Hematopoietic multipotent progenitor cell treated with erythropoietin and hydrocortisone succinate and interleukin-3 and kit ligand, for 15 days (in vitro differentiated cells): ENCODE data around the gene ATRIP.

Experiments
- DNase-seq: peaks from one replicate; pipeline ENCODE4 v3.0.0-alpha.2; 2015; ENCODE audit warnings: low spot score

ATRIP gene

DNA sequence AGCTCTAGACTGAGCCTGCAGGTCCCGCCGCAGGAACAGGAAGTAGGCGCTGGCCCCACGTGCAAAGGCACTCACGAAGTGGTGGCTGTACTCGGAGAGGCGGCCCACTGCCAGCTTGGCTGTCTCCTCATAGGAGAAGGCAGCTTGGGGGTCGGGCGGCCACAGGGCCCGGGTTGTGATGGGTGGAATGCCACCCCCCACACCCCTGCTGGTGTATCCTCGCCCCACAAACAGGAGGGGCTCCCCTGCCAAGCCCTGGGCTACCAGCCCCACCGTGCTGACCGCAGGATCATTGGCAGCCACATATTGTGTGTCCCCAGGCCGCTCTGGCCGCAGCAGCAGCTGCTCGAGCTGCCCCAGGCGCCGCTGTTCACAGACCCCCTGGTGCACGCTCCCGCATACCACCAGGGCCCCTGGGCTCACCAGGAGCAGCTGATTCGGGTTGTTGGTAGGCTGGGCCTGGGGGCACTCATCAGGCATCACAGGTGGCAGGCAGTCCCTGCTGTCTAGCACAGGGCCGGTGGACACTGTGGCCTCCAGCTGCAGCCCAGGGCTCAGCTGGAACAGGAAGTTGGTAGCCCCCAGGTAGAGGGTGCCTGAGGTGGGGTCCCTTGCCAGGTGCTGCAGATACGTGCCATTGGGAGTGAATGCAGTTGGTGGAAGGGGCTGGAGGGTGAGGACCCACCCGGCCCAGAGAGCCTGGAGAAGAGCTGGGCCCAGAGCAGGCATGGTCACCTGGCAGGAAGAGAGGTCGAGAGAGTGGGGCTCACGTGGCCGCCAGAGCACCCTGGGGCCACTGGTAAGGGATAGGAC, 22.4 kb upstream of the ATRIP start:
- no peak for DNase-seq

DNA sequence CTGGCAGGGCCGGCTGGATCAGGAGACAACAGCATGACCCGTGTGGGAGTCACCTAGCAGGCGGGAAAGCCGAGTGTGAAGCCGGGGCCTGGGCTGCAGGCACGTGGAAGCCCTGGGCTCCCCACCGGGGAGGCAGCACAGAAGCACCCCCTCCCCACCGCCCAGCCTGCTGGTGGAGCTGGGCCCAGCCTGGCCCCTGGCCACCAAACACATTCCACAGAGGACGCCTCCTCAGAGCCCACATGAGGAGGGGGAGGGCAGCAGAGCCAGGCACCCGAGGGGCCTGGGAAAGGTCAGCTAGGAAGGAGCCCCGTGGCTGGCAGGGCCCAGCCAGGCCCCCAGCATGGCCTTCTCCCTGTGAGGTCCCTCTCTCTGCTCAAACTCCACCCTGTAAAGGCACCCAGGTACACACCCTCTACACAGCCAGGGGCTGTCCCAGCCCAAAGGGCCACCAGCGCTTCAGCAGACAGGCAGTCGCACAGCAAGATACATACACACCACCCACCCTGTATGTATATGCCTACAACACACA, 21.2 kb upstream of the ATRIP start:
- no peak for DNase-seq

DNA sequence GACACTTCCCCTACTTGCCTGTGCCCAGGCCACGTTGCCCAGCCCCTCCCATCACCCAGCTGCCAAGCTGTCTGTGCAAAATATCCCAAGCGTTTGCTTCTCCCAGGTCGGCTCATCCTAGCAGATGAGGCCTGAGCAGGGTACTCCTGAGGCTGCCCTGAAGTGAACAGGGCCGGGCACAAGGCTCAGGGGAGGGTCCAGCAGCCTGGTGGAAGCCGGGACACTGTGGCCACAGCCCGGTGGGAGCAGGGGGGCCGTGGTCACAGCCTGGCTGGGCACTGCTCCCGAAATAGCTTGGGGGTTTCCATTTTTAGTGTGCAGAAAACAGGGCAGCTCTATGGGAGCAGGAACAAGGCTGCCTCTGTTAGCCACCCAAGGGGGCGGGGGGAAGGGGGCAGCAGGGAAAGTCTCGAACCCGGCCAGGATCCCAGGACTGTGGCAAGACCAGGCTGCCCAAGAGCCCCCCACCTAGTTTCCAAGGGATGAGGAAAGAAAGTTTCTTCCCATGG, 20.1 kb upstream of the ATRIP start:
- no peak for DNase-seq

DNA sequence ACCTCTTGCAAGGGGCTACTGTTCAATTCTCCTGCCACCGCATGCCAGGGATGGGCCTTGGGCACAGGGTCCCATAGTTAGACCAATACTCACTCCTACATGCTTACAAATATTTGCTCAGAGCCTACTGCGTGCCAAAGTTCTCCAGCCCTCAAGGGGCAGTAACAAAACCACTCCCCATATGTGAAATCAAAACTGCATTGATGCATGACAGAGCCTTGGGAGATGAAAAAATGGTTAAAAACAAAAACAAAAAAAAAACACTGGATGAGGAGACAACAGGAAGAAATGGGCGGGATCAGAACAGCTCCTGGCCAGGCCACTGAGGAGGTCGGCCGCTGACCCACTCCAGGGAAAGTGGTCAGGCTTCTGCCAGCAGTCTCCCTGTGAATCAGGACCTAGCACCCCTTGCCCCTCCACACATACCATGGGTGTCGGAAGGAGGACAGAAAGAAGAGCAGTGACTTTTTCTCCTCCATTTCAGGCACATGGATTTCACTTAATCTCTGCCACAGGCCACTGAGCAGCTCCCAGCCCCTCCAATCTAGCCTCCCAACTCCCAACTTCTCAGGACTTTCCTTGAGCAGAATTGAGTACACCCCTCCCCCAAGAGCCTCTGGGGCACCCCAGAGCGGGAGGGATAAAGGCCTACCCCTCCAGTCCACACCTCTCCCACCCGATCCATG, 19.4 kb upstream of the ATRIP start:
- no peak for DNase-seq

DNA sequence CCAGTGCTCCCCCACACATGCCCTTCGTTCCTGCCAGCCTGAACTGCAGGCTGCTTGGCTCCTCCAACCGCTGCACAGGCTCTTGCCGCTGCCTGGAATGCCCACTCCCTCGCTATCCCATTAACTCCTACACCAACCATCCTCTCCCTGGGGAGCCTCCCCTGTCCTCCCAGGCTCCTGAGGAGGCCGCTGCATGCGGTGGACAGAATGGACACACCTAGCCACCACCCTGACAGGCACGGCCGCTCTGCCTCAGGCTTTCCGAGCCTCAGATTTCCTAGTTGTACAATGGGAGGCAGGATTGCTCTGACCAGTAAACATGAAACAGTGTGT, 18.9 kb upstream of the ATRIP start:
- DNase-seq = no peak

DNA sequence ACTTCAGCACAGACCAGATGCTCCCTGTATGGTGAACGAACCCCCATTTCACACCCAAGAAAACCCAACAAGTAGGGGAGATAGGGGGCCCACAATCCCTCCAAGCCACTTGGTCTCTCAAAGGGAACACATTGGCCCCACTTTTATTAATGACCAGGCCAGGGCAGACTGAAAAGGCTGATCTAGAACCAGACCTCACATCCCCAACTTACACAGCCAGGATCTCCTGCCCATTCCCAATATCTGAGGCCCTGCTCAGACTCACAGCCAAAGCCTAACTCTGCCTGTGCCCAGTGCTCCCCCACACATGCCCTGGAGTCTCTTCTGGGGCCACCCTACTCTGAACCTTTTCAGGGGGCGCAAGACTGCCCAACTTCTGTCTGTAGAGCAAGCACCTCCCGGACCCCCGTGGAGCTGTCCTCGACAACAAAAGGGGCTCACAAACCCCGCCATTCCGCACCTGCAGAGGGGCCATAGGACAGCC, 18.4 kb upstream of the ATRIP start:
- no peak for DNase-seq

DNA sequence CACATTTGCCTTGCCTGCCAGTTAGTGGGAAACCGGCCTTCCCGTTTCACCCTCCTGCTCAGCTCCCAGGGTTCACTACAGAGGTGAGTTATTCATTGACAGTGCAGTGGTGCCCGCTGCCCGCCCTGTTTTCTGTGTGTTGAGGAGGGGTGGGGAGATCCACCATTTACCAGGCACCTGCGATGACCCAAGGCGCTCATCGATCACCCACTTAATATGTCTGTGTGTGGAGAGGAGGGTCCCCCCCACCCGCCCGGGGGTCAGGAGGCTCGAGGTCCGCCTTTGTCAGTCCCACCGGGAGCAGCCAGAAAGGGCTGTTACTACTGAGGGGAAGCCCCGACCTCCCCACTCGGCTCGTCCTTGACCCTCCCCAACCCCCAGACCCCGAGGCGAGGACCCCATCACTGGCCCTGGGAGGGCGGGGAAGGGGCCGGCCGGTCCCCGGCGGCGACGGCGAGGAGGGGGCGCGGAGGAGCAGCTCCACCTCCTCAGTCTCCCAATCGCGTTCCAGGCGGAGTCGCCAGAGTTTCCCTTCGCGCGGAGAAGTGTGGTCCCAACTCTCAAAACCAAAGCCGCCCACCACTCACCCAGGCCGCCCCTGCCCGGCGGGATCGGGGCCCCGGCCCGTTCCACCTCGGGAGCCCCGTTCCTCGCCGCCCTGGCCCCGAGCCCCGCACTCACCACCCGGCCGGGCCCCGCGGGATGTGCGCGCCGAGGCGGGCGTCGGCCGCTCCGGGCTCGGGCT, 17.8 kb upstream of the ATRIP start:
- DNase-seq = no peak

DNA sequence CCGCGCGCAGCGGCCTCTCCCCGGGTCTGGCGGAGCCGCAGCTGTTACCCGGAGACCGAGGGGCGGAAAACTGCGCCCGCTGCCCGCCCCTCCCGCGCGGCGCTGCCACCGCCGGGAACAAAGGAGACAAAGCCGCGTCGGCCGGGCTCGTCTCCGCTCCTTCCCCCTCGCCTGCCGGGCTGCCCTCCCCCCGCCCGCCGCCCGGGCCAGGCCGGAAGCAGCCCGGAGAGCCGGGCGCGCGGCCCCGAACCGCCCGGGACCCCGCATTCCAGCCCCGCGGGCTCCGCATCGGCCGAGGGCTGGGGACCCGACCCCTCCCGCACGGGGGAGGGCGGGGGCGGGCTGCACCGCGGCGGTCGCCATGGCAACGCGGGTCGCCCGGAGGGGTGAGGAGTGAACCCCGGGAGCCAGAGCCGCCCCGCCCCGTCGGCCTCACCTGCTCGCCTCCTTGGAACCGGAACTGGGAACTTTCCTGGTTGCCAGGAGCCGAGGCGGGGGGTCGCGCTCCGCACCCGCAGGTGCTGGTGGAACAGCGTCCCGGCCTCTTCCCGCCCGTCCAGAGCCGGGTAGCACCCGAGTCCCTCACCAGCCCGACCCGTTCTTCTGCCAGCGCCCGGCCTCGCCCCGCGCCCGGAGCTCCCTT, 17.1 kb upstream of the ATRIP start:
- no peak for DNase-seq

DNA sequence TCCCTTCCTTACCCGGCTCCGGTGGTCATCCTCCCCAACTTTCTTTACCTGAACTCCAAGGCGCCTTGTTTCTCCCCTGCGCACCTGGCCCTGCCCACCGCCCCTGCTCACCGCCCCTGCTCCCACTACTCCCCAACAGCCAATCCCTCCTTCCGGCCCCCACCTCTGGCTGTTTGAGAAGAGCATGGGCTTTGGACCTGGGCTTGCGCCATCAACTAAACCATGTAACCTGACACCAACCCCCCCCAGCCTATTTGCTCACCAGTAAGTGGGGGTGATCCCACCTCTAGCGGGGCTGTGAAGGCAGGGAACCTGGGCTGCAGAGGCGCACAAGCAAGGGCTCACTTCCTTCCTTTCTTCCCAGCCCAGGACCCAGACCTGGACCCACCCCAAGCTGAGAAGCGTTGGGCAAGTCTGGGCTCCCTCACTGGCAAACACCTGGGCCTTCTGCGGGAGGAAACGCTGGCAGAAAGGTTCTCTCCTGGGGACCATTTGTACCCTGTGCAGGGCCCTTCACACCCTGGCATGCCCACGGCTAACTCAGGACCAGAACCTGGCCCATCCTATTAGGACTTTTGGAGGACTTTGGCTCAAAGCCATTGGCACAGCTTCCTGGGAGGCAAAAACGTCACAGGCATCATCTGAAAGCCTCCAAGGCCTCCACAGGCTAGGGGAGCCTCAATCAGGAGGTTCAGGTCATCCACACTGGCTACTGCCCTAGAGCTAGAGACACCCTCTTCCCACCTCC, 16.4 kb upstream of the ATRIP start, which contains the start of gene PLXNB1:
PLXNB1 (minus strand) TSS at position 127 of the 748 bp plus-strand sequence. CDS start 5,475 bp downstream, outside the sequence.
- no peak for DNase-seq

DNA sequence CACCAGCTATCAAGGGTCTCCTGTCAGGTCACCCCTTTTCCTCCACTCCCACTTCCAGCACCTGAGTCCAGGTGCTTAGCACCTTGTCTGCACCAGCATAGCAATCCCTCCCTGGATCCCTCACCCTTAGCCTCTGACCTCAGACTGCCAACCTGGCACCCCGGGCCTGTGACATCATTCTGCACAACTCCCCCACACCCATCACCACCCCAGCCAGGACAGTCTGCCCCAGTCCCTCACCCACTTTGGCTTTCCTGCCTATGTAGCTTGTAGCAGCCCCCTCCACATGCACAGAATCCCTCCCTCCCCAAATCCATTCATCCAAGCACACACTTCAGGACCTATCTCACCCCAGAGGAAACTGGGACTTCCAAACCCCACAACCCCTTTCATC, 15.8 kb upstream of the ATRIP start:
- DNase-seq = no peak

DNA sequence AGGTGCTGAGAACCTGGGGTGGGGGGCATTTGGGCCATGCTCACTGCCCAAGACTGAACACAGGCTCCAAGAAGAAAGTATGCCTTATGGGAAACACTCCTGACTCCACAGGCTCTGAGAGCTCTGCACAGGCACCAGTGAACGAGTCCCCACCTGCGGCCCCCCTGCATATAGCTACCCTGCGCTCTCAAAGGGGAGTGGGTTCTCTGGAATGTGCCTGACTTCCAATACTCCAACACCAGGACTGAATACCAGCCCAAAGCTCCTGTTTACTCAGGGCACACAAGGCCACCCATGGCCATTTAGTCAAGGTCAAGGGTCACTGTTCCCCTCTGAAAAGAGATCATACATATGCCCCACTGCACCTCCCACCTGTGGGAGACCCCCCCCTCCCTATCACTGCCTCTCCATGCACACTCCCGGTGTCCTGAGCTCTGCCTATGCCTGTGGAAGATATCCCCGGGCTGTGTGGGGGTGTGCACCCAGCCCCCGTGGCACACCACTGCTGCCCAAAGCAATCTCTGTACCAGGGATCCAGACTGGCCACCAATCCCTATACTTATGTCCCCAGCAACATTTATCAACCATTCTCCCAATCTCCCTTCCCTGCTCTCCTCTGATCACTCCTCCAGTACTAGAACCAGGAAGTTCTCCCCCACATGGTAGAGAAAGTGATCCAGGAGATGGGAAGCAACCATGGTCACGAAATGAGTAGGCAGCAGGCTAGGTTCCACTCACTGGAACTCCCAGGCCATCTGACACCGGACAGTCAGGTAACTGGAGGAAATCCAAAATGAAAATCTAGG, 15.1 kb upstream of the ATRIP start:
- no peak for DNase-seq

DNA sequence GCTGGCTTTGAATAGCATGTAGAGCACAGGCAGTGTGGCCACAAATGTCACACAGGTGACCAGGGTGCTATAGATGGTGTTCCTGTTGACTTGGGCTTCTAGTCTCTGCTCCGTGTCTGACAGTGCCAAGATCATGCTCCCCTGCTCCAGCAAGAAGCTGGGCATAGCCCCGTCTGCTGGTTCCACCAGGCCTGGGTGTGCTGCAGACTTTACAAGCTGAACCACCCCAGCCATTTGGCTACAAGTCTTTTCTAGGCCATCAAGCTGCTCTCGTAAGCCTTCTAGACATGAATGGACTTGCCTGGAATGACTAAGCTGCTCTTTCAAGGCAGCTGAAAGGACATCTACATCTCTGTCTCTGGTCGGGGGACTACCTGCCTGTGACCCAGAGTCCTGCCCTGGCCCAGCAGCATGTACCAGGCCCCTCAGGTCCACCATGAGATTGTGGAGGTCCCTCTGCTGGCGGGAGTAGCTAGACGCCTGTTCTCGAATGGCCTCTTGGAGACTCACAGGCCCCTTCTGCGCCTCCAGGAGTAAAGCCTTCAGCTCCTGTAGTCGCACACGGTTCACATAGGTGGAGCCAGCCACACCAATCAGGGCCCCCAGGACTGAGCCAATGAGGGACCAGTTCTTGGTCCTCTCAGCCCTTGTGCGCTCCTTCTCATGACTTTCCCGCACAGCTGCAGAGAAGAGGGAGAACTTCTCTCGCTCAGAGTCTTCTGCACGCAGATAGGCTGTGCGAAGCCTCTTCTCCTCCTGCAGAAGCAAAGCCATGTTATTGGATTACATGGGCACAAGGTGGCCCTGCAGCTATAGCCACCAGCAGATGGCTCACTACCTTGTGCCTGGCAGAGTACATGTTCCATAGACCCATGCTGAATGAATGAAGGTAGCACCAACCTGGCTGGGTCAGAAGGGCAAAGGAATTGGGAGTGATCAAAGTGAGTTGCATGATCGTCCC, 13.8 kb upstream of the ATRIP start:
- DNase-seq = no peak

DNA sequence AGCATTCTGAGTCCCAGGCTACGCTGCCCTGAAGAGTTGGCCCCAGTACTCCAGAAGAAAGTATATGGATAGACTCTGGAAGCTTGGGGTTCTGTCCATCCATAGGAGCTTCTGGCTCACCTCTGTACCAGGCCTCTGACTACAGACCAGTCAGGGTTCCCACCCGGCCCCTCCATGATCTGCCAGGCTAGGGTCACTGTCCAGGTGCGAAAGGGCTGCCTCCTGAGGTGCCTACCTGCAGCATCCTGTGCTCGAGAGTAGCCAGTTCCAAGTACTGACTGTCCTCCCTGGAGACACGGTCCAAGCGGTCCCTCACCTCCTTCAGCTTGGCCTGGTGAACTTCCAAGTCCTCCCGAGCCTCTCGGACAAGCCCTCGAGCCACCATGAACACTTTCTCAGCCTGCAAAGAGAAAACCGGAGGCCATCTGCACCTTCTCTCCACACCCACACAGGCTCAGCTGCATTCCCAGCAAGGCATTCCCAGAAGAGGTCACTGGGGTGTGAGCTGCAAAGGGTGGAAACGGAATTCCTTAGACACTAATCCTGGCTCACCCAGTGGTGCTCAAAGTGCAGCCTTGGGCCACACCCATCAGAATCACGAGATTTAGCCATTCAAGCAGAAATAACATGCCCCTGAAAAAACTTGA, 12.9 kb upstream of the ATRIP start:
- DNase-seq = no peak

DNA sequence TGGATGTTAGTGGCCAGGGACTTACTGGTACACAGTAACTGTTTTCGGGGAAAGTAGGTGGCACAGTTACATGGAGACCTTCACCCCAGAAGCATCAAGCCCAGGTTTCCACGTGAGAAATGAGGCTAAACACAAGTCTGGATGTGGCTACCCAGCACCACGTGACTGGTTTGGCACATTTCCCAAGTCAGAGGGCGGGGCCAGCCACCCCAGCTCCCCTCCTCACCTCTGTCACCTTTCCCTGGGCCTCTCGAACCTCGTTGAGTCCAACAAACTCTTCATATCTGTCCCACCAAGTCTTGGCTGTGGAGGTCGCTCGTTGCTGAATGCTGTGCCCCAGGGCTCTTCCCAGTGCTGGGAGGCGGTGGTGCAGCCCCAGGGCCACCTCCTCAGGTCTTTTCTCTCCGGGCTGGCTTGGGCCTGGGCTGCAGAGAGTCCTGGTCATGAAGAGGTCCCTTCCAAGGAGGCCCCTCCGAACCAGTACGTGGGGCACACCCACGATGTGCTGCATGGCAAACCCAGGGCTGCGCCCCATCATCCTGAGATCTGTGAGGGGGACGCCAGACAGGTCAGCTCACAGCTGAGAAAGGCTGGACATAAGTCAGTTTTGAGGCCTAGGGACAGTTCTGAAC, 11.8 kb upstream of the ATRIP start:
- peak; percentile 41 for DNase-seq

DNA sequence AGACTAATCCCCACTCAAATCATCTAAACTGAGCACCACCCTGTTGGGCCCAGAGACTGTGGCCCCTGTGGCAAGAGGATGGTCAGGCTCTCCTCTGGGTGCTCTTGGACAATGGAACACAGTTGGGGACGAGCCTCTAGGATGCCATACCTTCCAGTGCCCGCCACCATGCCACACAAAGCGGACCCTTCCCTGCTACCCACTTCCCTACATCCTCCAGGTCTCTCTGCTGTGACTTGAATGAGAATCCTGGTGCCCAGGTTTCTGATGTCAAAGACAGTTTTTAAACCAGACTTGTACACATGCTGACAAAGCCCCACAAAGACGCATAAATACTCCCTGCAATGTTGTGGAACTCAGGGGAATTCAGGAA, 11.3 kb upstream of the ATRIP start:
- DNase-seq = no peak

DNA sequence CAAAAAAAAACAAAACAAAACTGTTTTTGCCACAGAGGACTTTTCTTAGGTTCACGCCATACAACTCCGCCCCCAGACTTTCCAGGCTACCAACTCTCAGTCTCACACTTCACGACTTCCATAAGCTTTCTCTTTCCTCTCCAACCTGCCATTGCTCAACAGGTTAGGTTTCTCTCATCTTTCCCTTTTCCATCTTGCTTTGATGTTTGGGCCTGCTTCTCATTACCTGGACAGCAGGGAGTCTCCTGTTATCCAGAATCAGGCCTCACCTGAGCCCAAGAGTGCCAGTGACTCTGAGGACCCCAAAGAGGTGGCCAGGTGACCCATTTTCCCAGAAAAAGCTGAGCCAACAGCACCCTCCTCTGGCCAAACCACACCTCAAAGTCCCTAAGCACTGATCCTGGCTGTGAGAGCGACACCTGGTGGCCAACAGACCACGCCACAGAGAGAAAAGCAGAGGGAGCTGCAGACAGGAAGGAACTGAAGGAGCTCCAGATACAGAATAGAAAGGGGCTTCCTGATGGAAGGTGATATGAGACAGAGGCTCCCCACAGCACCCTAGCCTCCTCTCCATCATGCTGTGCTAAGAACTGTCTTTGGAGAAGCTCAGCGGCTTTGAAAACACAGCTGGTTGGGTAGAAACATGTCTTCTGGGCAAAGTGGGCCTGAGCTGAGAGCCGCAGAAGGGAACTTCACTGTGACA, 10.6 kb upstream of the ATRIP start:
- peak; percentile 87 for DNase-seq

DNA sequence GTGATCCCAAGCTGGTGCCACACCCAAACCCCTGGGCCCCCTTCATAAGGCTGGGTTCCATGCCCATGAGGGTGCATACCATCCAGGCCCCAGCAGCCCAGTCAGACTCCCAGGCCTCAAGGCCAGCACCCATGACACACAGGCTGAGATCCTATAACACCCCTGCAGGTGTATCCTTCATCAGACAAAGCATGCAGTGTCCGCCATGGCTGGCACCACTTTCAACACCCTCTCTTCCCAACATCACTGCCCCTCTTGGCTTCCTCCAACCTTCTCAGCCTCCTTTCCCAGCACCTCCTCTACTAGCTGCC, 10.1 kb upstream of the ATRIP start:
- no peak for DNase-seq

DNA sequence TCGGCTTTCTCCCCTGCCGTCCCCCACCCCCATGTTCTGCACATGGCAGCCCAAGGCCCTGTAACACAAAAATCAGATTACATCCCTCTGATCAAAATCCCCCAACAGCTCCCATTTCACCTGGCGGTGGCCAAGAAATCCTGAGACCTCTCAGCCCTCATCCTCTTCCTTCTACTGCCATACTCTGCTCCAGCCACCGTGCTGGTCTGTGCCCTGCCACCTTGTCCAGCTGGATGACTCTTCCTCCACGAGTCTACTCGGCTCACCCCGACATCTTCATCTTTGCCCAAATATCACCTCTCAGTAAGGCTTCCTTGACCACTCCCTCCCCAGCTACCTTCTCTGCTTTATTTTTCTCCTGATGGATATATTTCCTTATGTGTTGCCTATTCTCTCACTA, 9.7 kb upstream of the ATRIP start:
- no peak for DNase-seq
